ENCODE results near the gene RBMS3. TPM values are rescaled to one million over a fixed set of nuclear protein-coding genes. Genes with fewer than 3 reads are reported as not detected.

Gene RBMS3
- total and polyA plus RNA-seq, 2 experiments from 2014 or later, result 3.2 to 7.4 TPM

GRCh38 chr3:29363110-29363509 is 82.2 kb downstream of the RBMS3 start (continued):
- TF ChIP-seq ETS1 (IDR thresholded peaks at IDR 0.05), result no peak
- TF ChIP-seq ZNF114 (CRISPR knock-in tag; IDR thresholded peaks at IDR 0.05), result no peak

GRCh38 chr3:29370021-29370420 is 89.2 kb downstream of the RBMS3 start:
- no peak overlapping the region for H3K27ac Mint-ChIP-seq

More at GRCh38 chr3:29370021-29370420, 89.2 kb downstream of the RBMS3 start:
- H3F3A ChIP-seq (replicated peaks; ENCODE audit: low read depth), result no peaks in the 10 kb centered on the region
- no peak overlapping the region for H3K4me3 ChIP-seq
- H3K27ac ChIP-seq (ENCODE audit: low read depth), result no peak overlapping the region
- H2AFZ ChIP-seq, result no peak overlapping the region
- no peaks in the 10 kb centered on the region; the same call in 2 of the 3 replicates for H3K9me3 Mint-ChIP-seq
- H3K4me2 ChIP-seq, result no peak overlapping the region
- no peaks in the 10 kb centered on the region for H3K79me2 ChIP-seq (replicated peaks; ENCODE audit: insufficient read depth)
- peaks cover 7% of the 10 kb centered on the region; the same call in 1 of the 2 replicates for H3K4me1 ChIP-seq (ENCODE audit: insufficient read depth)
- H3K27me3 Mint-ChIP-seq (ENCODE audit: insufficient read depth, low read depth, poor library complexity), result no peaks in the 10 kb centered on the region
- peaks cover 11% of the 10 kb centered on the region; the same call in 2 of the 3 replicates for H3K4me1 Mint-ChIP-seq
- H3K36me3 Mint-ChIP-seq (ENCODE audit: low read depth), result no peaks in the 10 kb centered on the region
- TF ChIP-seq POLR2AphosphoS5 (IDR thresholded peaks at IDR 0.05; ENCODE audit: low read depth), result no peak
- no peak for TF ChIP-seq NANOG (IDR thresholded peaks at IDR 0.05; ENCODE audit: borderline replicate concordance)
- TF ChIP-seq CTCF (conservative IDR thresholded peaks at IDR 0.05; ENCODE audit: low read depth in 2 of 2), result no peak
- no peak for TF ChIP-seq ETS1 (IDR thresholded peaks at IDR 0.05)
- no peak for TF ChIP-seq STAT1 (IDR thresholded peaks at IDR 0.05; ENCODE audit: unreplicated experiment)
- TF ChIP-seq ZNF462 (CRISPR knock-in tag; IDR thresholded peaks at IDR 0.05), result no peak
- no peak for TF ChIP-seq REST (IDR thresholded peaks at IDR 0.05; ENCODE audit: unreplicated experiment)
- no peak for TF ChIP-seq EZH2phosphoT487 (IDR thresholded peaks at IDR 0.05; ENCODE audit: unreplicated experiment)
- no peak for TF ChIP-seq ZNF331 (CRISPR knock-in tag; IDR thresholded peaks at IDR 0.05; ENCODE audit: low read depth)
- no peaks in the 10 kb centered on the region for H3K27me3 ChIP-seq (ENCODE audit: insufficient read depth)
- ATAC-seq (no peak), DNase-seq (ENCODE audit: low spot score) (no peak)
- no peaks in the 10 kb centered on the region for H4K20me1 ChIP-seq (replicated peaks; ENCODE audit: insufficient read depth)
- no peaks in the 10 kb centered on the region for H3K36me3 ChIP-seq (ENCODE audit: insufficient read depth)
- H3K9me2 ChIP-seq (ENCODE audit: insufficient read depth), result no peaks in the 10 kb centered on the region
- no peak overlapping the region for H3K4me3 Mint-ChIP-seq
